GM12891 (cell line): ENCODE data around the gene JMJD6.

Experiments used
- DNase-seq: peaks from one replicate; pipeline ENCODE4 v3.0.0; 2011; ENCODE audit warnings: low spot score; ENCODE audit not compliant: insufficient read length
- FAIRE-seq: peaks from 2 replicates; lab custom pipeline; 2011; peaks lifted over from hg19 to GRCh38; lab: Jason Lieb, UNC
- PAX5 ChIP-seq: IDR thresholded peaks from 2 replicates; pipeline ENCODE4 v1.6.1; 2011; ENCODE audit warnings: low read length, moderate library complexity, mild to moderate bottlenecking; ENCODE audit not compliant: insufficient read depth, severe bottlenecking
- POLR2A ChIP-seq: IDR thresholded peaks from 2 replicates; pipeline ENCODE4 v1.6.1; 2011; ENCODE audit warnings: low read depth, low read length, control low read depth
- POLR2AphosphoS5 ChIP-seq: IDR thresholded peaks from 2 replicates; pipeline ENCODE4 v1.6.1; 2011; ENCODE audit warnings: low read depth, low read length, control low read depth
- POU2F2 ChIP-seq: IDR thresholded peaks from 2 replicates; pipeline ENCODE4 v1.6.1; 2011; ENCODE audit warnings: low read depth, mild to moderate bottlenecking, control low read depth, low read length, moderate library complexity
- SPI1 ChIP-seq: IDR thresholded peaks from 2 replicates; pipeline ENCODE4 v1.6.1; 2011; ENCODE audit warnings: low read depth, low read length, control low read depth
- TAF1 ChIP-seq: IDR thresholded peaks from 2 replicates; pipeline ENCODE4 v1.6.1; 2011; ENCODE audit warnings: low read depth, low read length, control low read depth

JMJD6 gene

DNA sequence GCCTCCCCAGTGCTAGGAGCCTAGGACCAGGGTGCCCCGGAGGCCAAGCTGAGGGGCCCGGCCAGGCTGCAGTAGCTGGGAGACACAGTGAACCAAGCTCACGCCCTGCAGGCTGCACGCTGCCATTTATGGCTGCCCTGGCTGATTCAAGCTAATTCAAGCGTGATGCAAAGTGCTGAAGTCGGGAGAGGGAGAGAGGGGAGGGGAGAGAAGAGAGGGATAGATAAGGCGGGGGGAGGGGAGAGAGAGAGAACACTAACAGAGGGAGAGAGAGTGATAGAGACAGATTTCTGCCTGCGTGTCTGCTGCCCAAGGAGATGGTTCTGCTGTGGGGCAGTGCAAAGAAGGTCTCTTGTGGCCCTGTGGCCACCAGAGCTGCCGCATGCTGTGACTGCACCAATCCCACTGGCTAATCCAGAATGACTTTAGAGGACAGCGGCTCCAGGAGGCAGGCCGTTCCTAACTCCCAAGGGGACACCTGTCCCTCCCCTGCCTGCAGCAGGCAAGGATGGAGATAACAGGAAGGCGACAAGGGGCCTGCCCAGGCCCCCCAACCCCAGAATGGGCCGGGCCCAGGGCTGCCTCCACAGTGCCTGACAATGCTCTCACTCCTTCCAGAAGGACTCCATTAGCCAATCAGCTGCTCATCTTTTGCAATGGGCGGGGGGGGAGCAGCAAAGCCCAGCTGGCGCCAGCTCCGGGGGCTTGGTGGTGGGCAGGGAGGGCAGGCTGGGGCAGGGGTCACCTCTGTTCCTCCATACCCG, 28.5 kb downstream of the JMJD6 start:
- TF ChIP-seq PAX5, result no peak
- TF ChIP-seq POU2F2, result no peak
- no peak for TF ChIP-seq POLR2AphosphoS5
- TF ChIP-seq TAF1, result no peak
- TF ChIP-seq POLR2A, result no peak
- TF ChIP-seq SPI1, result no peak
- DNase-seq (no peak), FAIRE-seq (no peak)

DNA sequence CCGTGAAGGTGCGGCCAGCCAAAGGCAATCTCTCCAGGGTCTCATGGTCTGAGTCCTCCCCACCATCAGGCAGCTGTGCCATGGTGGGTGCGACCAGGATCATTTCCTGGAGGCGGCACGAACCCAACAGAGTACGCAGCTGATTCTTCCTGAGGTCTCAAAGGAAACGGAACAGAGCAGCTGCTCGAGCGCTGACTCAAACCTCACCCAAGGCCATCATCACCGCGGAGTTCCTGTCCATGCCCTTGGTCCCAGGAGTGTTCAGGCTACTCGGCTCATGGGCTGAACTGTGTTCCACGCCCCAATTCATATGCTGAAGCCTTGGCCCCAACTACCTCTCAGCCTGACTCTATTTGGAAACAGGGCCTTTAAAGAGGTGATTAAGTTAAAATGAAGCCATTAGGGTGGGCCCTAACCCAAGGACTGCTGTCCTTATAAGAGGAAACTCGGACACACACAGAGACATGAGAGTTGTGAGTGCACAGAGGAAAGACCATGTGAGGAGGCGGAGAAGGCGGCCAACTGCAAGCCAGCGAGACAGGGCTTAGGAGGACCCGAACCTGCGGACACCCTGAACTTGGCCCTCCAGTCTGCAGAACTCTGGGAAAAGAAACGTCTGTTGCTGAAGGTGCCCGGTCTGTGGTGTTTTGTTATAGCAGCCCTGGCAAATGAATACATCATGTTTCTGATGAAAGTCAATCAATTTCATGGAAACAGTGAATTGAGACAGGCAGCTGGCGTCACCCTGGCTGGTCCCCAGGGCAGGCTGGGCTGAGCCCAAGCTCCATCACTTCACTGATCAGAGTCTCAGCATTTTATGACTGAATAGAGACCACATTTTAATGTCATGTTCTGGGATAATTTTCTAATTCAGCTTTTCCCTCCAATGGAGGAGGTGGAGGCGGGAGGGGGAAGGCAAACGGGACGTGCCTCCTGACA, 29.4 kb downstream of the JMJD6 start:
- no peak for TF ChIP-seq POLR2AphosphoS5
- no peak for TF ChIP-seq POU2F2
- TF ChIP-seq POLR2A, result no peak
- no peak for TF ChIP-seq PAX5
- TF ChIP-seq SPI1, result no peak
- no peak for TF ChIP-seq TAF1
- DNase-seq, result peak; percentile 55
- FAIRE-seq, result peak; percentile 79

DNA sequence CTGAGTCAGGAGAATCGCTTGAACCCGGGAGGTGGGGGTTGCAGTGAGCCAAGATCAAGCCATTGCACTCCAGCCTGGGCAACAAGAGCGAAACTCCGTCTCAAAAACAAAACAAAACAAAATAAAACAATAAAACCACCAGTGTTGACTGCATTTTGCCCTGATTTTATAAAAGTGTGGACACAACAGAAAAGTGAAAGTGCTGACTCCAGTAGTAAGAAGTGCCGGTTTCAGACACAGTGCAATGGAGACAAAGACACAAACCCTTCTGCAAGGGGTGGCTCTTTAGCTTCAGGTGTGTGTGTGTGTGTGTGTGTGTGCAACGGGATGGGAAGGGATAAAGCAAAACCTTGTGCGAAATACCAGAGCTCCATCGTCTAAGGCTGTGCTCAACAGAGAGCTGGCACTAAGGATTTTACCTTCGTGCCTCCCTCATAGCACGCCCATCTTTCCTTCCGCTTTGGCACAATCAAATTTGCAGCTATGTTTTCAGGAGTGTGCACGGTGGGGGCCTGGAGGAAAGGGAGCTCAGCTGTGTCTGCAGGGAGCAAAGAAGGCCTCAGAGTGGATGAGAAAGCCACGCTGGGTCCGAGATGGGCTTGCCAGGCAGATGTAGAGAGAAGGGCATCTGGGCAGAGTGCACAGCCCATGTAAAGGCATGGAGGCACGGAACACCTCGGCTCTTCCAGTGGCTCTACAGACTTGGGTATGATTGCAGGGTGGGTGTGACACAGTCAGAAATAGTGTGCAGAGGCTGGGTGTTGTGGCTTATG, 31.2 kb downstream of the JMJD6 start:
- FAIRE-seq, result no peak

DNA sequence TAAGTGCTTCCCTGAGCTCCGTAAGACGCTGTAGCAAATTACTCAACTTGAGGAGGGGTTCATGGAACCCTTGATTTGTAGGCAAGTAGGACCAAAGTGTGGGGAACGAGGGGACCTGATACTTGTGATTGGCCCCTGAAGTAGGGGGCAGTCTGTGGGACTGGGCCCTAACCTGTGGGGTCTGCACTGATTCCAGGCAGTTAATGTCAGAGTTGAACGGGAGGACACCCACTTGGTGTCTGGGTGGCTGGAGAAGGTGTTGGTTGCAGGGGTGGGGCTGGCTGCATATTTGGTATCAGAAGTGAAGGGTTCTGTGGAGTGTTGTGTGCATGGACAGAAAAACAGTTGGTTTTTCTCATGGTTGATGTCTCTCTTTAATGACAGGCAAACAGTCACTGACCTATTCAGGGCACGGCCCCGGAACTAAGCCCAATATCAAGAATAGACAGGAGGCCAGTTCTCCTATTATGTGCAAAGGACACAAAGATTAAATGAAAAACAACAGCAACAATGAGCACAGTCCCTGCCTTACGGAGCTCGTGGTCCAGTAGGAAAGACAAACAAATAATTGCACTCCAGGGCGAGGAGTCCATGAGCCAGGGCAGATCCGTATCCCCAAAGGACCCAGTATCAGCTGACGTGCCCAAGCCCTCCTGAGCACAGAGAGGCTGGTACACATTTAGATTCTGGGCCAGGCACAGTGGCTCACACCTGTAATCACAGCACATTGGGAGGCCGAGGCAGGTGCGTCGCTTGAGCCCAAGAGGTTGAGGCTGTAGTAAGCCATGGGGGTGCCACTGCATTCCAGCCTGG, 34.8 kb downstream of the JMJD6 start:
- TF ChIP-seq PAX5, result no peak
- no peak for TF ChIP-seq SPI1
- TF ChIP-seq POLR2AphosphoS5, result no peak
- TF ChIP-seq POU2F2, result no peak
- TF ChIP-seq TAF1, result no peak
- TF ChIP-seq POLR2A, result no peak
- FAIRE-seq (no peak), DNase-seq (no peak)

More for the DNA sequence above, 31.2 kb downstream of the JMJD6 start:
- DNase-seq, result no peak
- TF ChIP-seq PAX5, result no peak
- TF ChIP-seq POLR2A, result no peak
- TF ChIP-seq POLR2AphosphoS5, result no peak
- TF ChIP-seq POU2F2, result no peak
- no peak for TF ChIP-seq TAF1
- no peak for TF ChIP-seq SPI1

DNA sequence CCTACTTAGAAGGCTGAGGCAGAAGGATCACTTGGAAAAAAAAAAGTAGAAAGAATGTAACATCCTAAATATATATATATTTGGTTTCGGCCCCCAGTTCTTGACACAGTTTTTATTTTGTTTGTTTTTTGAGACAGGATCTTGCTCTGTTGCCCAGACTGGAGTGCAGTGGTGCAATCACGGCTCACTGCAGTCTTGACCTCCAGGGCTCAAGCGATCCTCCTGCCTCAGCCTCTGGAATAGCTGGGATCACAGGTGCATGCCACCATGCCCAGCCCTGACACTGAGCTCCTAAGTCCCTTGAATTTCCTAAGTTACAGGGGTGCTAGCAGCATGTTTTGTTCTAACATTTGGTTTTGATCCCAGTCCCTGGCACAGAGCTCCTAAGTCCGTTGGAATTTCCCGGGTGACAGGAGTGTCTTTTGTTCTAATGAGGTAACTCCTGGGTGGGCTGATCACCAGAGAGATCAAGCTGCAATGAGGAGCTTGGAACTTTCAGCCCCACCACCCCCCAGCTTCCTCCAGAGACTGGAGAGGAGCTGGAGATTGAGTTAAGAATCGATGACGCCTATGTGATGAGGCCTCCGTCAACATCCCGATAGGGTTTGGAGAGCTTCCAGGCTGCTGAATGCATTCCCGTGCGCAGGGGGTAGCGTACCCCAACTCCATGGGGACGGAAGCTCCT, 35.7 kb downstream of the JMJD6 start:
- no peak for TF ChIP-seq POU2F2
- TF ChIP-seq PAX5, result no peak
- no peak for TF ChIP-seq POLR2AphosphoS5
- TF ChIP-seq POLR2A, result no peak
- no peak for TF ChIP-seq TAF1
- no peak for TF ChIP-seq SPI1
- FAIRE-seq (no peak), DNase-seq (no peak)

DNA sequence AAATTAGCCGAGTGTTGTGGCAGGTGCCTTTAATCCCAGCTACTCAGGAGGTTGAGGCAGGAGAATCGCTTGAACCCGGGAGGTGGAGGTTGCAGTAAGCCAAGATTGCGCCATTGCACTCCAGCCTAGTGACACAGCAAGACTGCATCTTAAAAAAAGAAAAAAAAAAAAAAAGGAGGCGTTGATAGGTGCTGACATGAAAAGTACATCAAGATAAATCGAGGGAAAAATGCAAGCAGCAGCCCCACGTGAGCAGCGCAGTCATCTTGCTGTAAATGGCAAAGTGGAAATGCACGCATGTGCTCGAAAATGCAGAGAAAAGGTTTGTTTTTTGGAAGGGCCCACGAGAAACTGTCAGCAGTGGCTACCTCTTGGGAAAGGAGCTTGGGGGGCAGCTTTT, 36.5 kb downstream of the JMJD6 start:
- no peak for FAIRE-seq
- TF ChIP-seq PAX5 (no peak), POLR2AphosphoS5 (no peak), TAF1 (no peak), SPI1 (no peak), POLR2A (no peak), POU2F2 (no peak)

DNA sequence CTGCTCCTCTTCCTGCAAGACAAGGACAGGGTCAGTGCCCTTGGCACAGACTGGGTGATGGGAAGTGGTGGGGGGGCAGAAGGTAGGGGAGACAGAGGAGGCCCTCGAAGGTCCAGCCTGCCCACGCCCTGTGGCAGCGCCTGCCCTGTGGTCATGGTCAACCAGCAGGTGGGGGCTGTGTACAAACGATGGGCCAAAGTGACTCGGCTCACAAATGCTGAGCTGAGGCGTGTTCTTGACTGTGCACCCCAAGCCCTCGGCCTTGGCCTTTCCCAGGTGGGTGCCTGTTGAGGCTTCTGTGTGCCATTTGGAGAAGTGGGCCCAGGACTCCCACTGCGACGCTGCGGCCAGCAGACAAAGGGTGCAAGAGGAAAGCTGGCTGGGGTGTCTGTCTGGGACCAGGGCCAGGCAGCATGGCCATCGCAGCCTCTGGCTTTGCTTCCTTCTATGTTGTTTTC, 38.2 kb downstream of the JMJD6 start:
- TF ChIP-seq SPI1 (no peak), TAF1 (no peak), POU2F2 (no peak), POLR2AphosphoS5 (no peak), PAX5 (no peak), POLR2A (no peak)
- DNase-seq (no peak), FAIRE-seq (no peak)

More for the DNA sequence above, 36.5 kb downstream of the JMJD6 start:
- no peak for DNase-seq
